ENCODE measurements around the gene ZNF385D.
A peak's percentile ranks its signal among the peaks of the same experiment; 100 is the strongest.
"Not testable (repeated sequence)": the region's sequence is repeated elsewhere in the genome, so short reads cannot be mapped to it uniquely, and the experiment has no call there.

Gene ZNF385D

GRCh38 chr3:21505711-21506460 is 245.1 kb downstream of the ZNF385D start:
- no peak for DNase-seq

GRCh38 chr3:21502656-21503055 is 248.4 kb downstream of the ZNF385D start:
- DNase-seq: no peak

GRCh38 chr3:21500834-21501233 is 250.2 kb downstream of the ZNF385D start:
- no peak for DNase-seq

- DNase-seq: not testable (repeated sequence)
Observed at GRCh38 chr3:21490671-21491070, 260.3 kb downstream of the ZNF385D start.

- DNase-seq: no peak
Observed at GRCh38 chr3:21487520-21487919, 263.5 kb downstream of the ZNF385D start.

- DNase-seq: not testable (repeated sequence)
Observed at GRCh38 chr3:21486024-21486935, 264.7 kb downstream of the ZNF385D start.

GRCh38 chr3:21484828-21485144 is 266.2 kb downstream of the ZNF385D start:
- no peak for DNase-seq

GRCh38 chr3:21484057-21484827 is 266.8 kb downstream of the ZNF385D start:
- peak; percentile 55 for DNase-seq

GRCh38 chr3:21481991-21482390 is 269.0 kb downstream of the ZNF385D start:
- DNase-seq: no peak

- no peak for DNase-seq
Observed at GRCh38 chr3:21477541-21478288, 273.3 kb downstream of the ZNF385D start.

- no peak for DNase-seq
Observed at GRCh38 chr3:21466476-21466875, 284.5 kb downstream of the ZNF385D start.

GRCh38 chr3:21464746-21465145 is 286.3 kb downstream of the ZNF385D start:
- peak; percentile 55 for DNase-seq

- no peak for DNase-seq
Observed at GRCh38 chr3:21463319-21463718, 287.7 kb downstream of the ZNF385D start.

GRCh38 chr3:21462141-21462540 is 288.9 kb downstream of the ZNF385D start:
- DNase-seq: no peak

- DNase-seq: no peak
Observed at GRCh38 chr3:21457084-21457483, 293.9 kb downstream of the ZNF385D start.

- DNase-seq: no peak
Observed at GRCh38 chr3:21449738-21450137, 301.3 kb downstream of the ZNF385D start.

GRCh38 chr3:21447476-21448151 is 303.4 kb downstream of the ZNF385D start:
- DNase-seq: no peak

GRCh38 chr3:21446945-21447475 is 304.0 kb downstream of the ZNF385D start:
- no peak for DNase-seq

GRCh38 chr3:21446027-21446426 is 305.0 kb downstream of the ZNF385D start:
- no peak for DNase-seq

GRCh38 chr3:21441821-21442220 is 309.2 kb downstream of the ZNF385D start:
- DNase-seq: no peak

- DNase-seq: no peak
Observed at GRCh38 chr3:21436835-21437234, 314.2 kb downstream of the ZNF385D start.

GRCh38 chr3:21435871-21436270 is 315.1 kb downstream of the ZNF385D start:
- DNase-seq: peak; percentile 43

Data from femur (tissue), 1 donor.